Measurements from ENCODE around the gene PNRC1.
"Not testable (repeated sequence)": the region's sequence is repeated elsewhere in the genome, so short reads cannot be mapped to it uniquely, and the experiment has no call there.

PNRC1 gene

GRCh38 chr6:89080281-89081128 is at the start of gene PNRC1:
PNRC1 (plus strand) TSS chr6:89080751; CDS start chr6:89080895, 144 bp downstream.
- DNase-seq (ENCODE audit: low read depth in 2 of 2), result peak; percentile 100

GRCh38 chr6:89032599-89032998 is 48.0 kb upstream of the PNRC1 start:
- DNase-seq (ENCODE audit: low read depth in 2 of 2), result no peak

- DNase-seq (ENCODE audit: low read depth in 2 of 2), result no peak
Observed at GRCh38 chr6:89033461-89033860, 47.1 kb upstream of the PNRC1 start.

GRCh38 chr6:89034116-89034515 is 46.4 kb upstream of the PNRC1 start:
- DNase-seq (ENCODE audit: low read depth in 2 of 2), result not testable (repeated sequence)

- DNase-seq (ENCODE audit: low read depth in 2 of 2), result no peak
Observed at GRCh38 chr6:89034586-89035251, 45.8 kb upstream of the PNRC1 start.

- no peak for DNase-seq (ENCODE audit: low read depth in 2 of 2)
Observed at GRCh38 chr6:89035252-89036101, 45.1 kb upstream of the PNRC1 start.

GRCh38 chr6:89037141-89037900 is 43.2 kb upstream of the PNRC1 start:
- no peak for DNase-seq (ENCODE audit: low read depth in 2 of 2)

GRCh38 chr6:89037901-89038293 is 42.7 kb upstream of the PNRC1 start:
- not testable (repeated sequence) for DNase-seq (ENCODE audit: low read depth in 2 of 2)

- no peak for DNase-seq (ENCODE audit: low read depth in 2 of 2)
Observed at GRCh38 chr6:89042664-89043063, 37.9 kb upstream of the PNRC1 start.

- no peak for DNase-seq (ENCODE audit: low read depth in 2 of 2)
Observed at GRCh38 chr6:89044328-89045010, 36.1 kb upstream of the PNRC1 start.

- DNase-seq (ENCODE audit: low read depth in 2 of 2), result no peak
Observed at GRCh38 chr6:89045011-89045387, 35.6 kb upstream of the PNRC1 start.

- no peak for DNase-seq (ENCODE audit: low read depth in 2 of 2)
Observed at GRCh38 chr6:89045576-89045975, 35.0 kb upstream of the PNRC1 start.

GRCh38 chr6:89047473-89047872 is 33.1 kb upstream of the PNRC1 start:
- DNase-seq (ENCODE audit: low read depth in 2 of 2), result no peak

GRCh38 chr6:89048288-89048923 is 32.1 kb upstream of the PNRC1 start:
- DNase-seq (ENCODE audit: low read depth in 2 of 2), result no peak

- DNase-seq (ENCODE audit: low read depth in 2 of 2), result no peak
Observed at GRCh38 chr6:89048985-89049384, 31.6 kb upstream of the PNRC1 start.

GRCh38 chr6:89050155-89050554 is 30.4 kb upstream of the PNRC1 start:
- DNase-seq (ENCODE audit: low read depth in 2 of 2), result no peak

- DNase-seq (ENCODE audit: low read depth in 2 of 2), result no peak
Observed at GRCh38 chr6:89050697-89051096, 29.9 kb upstream of the PNRC1 start.

GRCh38 chr6:89051676-89052075 is 28.9 kb upstream of the PNRC1 start:
- no peak for DNase-seq (ENCODE audit: low read depth in 2 of 2)

- no peak for DNase-seq (ENCODE audit: low read depth in 2 of 2)
Observed at GRCh38 chr6:89054208-89054607, 26.3 kb upstream of the PNRC1 start.

GRCh38 chr6:89057759-89058158 is 22.8 kb upstream of the PNRC1 start:
- no peak for DNase-seq (ENCODE audit: low read depth in 2 of 2)
